Measurements from ENCODE around the gene NAT16.
A peak's percentile ranks its signal among the peaks of the same experiment; 100 is the strongest.

Gene NAT16

DNA sequence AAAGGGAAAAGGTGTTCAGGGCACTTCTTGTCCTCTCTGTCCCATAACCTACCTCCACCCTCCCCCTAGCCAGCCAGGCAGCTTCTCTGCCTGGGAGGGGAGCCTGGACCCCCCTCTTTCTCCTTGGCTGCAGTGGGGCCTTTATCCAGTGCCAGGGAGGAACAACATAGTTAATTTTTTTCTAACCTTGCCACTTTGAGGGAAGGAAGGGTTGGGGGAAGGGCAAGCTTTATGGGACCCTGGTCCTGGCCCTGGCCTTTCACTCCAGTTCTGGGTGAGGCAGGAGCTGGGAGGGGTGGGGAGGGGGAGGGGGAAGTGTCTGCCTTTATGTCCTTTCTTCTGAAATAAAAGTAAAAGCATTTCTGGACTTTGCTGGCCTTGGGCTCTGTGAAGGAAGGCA lies 19.2 kb downstream of the NAT16 start:
- no peaks in the 10 kb centered on the region for H3K9me3 ChIP-seq (ENCODE audit: control insufficient read depth, insufficient read depth, low read length)
- peaks cover 6% of the 10 kb centered on the region for H3K36me3 ChIP-seq (ENCODE audit: control insufficient read depth, insufficient read depth, low read length)
- H3K4me1 ChIP-seq (ENCODE audit: control insufficient read depth, insufficient read depth, low read length): peaks cover 26% of the 10 kb centered on the region
- no peak overlapping the region for H3K4me3 ChIP-seq (ENCODE audit: low read depth, low read length)
- no peak overlapping the region for H3K9ac ChIP-seq (ENCODE audit: low read depth, low read length)
- peaks cover 13% of the 10 kb centered on the region for H3K27me3 ChIP-seq (ENCODE audit: control insufficient read depth, insufficient read depth, low read length)

DNA sequence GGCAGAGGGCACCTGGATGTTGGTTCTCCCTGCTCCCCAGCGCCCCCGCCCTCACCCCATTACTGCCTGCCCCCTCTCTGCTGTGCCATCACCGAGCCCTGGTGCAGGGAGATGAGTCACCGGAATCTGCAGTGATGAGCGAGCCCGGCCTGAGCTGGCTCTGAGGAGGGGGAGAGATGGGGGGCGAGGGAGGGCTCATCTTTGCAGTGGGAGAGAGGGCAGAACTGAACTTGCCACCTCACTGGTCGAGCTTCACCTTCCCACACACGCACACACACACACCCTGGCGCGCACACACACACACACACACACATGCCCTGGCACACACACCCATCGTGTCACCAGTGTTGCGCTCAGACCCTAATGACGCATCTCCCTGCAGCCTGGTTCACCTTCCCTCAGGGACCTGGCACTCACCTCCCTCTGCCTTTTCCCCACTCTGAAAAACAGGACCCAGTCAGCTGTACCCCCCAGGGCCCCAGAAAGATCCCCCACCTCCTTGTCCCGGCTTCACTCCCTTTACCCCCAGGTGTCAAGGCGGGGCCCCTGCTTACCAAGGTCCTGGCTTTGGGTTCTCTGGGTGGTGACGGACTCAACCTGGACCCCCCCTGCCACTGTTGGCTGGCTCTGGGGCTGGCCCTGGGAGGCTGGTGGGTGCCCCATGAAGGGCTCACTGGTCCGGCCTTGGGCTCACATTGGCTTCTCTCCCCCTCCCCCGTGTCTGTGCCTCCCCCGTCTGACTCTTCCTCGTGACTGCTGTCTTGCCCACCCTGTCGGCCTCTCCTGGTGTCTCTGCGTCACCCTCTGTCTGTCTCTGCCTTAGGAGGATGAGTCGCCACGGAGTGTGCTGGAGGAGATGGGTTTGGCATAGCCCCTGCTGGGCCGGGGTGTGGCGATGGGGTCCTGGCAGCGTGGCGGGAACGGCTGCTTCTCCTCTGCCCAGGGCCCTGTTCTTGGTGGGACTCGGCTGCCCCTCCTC lies 20.1 kb downstream of the NAT16 start:
- H3K9me3 ChIP-seq (ENCODE audit: control insufficient read depth, insufficient read depth, low read length): no peaks in the 10 kb centered on the region
- H3K4me3 ChIP-seq (ENCODE audit: low read depth, low read length): no peak overlapping the region
- H3K36me3 ChIP-seq (ENCODE audit: control insufficient read depth, insufficient read depth, low read length): peaks cover 6% of the 10 kb centered on the region
- H3K27me3 ChIP-seq (ENCODE audit: control insufficient read depth, insufficient read depth, low read length): peaks cover 10% of the 10 kb centered on the region
- no peak overlapping the region for H3K9ac ChIP-seq (ENCODE audit: low read depth, low read length)
- peaks cover 33% of the 10 kb centered on the region for H3K4me1 ChIP-seq (ENCODE audit: control insufficient read depth, insufficient read depth, low read length)

DNA sequence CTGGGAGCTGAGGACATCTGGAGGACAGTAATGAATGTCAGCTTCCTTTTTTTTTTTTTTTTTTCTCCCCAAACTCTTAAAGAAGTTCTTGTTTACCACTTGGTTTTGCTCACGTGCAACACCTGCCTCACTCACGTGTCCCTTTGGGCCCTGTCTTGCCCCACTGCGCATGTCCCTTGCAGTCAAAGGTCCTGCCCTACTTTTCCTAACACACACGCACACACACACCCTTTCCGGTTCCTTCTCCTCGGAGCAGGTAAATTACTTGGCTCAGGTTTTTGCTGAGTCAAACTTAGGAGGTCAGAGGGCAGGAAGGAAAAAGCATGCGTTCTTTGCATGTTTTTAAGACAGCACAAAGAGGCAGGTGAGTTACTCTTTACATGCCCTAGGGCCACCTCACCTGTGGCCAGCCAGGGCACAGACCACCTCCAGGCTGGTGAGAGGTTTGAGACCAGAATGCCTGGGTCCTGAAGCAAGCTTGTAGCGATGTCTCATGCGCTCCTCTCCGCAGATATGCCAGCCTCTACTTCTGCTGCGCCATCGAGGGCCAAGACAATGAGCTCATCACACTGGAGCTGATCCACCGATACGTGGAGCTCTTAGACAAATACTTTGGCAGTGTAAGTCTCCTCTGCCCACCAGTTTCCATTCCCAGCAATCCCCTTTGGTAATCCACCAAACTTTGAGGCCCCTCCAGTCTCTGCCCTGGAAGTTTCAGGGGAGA lies 23.1 kb downstream of the NAT16 start:
- no peaks in the 10 kb centered on the region for H3K27me3 ChIP-seq (ENCODE audit: control insufficient read depth, insufficient read depth, low read length)
- H3K9ac ChIP-seq (ENCODE audit: low read depth, low read length): no peak overlapping the region
- no peak overlapping the region for H3K4me3 ChIP-seq (ENCODE audit: low read depth, low read length)
- H3K9me3 ChIP-seq (ENCODE audit: control insufficient read depth, insufficient read depth, low read length): no peaks in the 10 kb centered on the region
- peaks cover 31% of the 10 kb centered on the region for H3K4me1 ChIP-seq (ENCODE audit: control insufficient read depth, insufficient read depth, low read length)
- peaks cover 6% of the 10 kb centered on the region for H3K36me3 ChIP-seq (ENCODE audit: control insufficient read depth, insufficient read depth, low read length)

DNA sequence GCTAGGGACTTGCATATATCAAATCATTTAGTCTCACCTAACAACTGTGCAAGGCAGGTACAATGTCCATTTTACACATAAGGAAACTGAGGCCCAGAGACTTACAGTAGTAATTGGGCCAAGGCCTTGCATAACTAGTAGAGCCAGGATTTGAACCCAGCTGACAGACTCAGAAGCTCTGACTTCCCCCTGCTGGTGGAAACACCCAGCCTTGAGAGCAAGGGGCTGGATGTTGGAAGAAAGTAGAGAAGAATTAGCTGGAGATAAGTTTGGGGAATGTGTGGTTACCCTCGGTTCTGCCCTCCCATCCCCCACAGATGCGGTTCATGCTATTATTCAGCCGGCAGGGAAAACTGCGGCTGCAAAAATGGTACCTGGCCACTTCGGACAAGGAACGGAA lies 23.8 kb downstream of the NAT16 start:
- peaks cover 28% of the 10 kb centered on the region for H3K4me1 ChIP-seq (ENCODE audit: control insufficient read depth, insufficient read depth, low read length)
- H3K27me3 ChIP-seq (ENCODE audit: control insufficient read depth, insufficient read depth, low read length): no peaks in the 10 kb centered on the region
- no peaks in the 10 kb centered on the region for H3K9me3 ChIP-seq (ENCODE audit: control insufficient read depth, insufficient read depth, low read length)
- H3K4me3 ChIP-seq (ENCODE audit: low read depth, low read length): no peak overlapping the region
- H3K36me3 ChIP-seq (ENCODE audit: control insufficient read depth, insufficient read depth, low read length): peaks cover 6% of the 10 kb centered on the region
- no peak overlapping the region for H3K9ac ChIP-seq (ENCODE audit: low read depth, low read length)

DNA sequence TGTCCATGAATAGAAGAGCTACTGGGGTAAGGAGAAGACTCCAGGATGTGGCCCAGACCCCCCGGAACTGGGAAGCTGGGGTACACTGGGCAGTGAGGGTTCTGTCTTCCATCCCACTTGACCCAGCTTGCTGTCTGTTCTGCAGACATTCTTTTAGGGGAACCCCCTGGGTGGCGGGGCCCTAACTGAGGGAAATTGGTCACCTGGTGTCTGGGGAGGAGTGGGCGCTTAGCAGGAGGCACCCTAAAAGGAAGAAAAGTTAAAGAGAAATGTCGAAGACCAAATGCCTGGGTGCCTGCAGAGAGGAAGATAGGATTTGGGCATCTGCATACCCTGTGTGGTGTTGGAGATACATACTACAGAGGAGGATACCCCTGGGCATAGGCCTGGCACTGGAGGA lies 24.8 kb downstream of the NAT16 start:
- H3K9ac ChIP-seq (ENCODE audit: low read depth, low read length): peak overlapping the region; percentile 65
- H3K4me1 ChIP-seq (ENCODE audit: control insufficient read depth, insufficient read depth, low read length): peaks cover 24% of the 10 kb centered on the region
- H3K27me3 ChIP-seq (ENCODE audit: control insufficient read depth, insufficient read depth, low read length): no peaks in the 10 kb centered on the region
- no peaks in the 10 kb centered on the region for H3K9me3 ChIP-seq (ENCODE audit: control insufficient read depth, insufficient read depth, low read length)
- peaks cover 6% of the 10 kb centered on the region for H3K36me3 ChIP-seq (ENCODE audit: control insufficient read depth, insufficient read depth, low read length)
- H3K4me3 ChIP-seq (ENCODE audit: low read depth, low read length): peak overlapping the region; percentile 71

DNA sequence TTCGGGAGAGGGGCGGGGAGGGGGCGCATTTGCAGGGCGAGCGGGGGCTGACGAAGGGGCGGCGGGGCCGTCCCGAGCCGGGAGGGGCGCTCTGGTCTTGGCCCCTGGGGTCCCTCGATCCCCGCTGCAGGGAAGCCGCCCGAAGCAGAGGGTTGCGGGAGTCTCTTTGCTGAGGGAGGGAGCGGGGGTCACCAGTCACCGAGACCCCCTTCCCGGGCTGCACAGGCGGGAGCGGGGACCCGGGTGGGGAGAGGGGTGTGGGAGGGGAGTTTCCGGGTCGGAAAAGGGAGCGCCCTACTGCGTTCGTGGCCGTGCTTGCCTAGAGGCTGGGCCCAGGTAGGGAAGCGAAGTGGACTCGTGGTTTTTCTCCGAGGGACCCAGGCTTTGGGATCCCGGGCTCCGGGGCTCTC lies 25.4 kb downstream of the NAT16 start:
- Histone ChIP-seq H3K27me3 (ENCODE audit: control insufficient read depth, insufficient read depth, low read length) (no peaks in the 10 kb centered on the region), H3K4me1 (ENCODE audit: control insufficient read depth, insufficient read depth, low read length) (peaks cover 22% of the 10 kb centered on the region), H3K9me3 (ENCODE audit: control insufficient read depth, insufficient read depth, low read length) (no peaks in the 10 kb centered on the region), H3K4me3 (ENCODE audit: low read depth, low read length) (peak overlapping the region; percentile 71), H3K36me3 (ENCODE audit: control insufficient read depth, insufficient read depth, low read length) (peaks cover 6% of the 10 kb centered on the region), H3K9ac (ENCODE audit: low read depth, low read length) (peak overlapping the region; percentile 65)

DNA sequence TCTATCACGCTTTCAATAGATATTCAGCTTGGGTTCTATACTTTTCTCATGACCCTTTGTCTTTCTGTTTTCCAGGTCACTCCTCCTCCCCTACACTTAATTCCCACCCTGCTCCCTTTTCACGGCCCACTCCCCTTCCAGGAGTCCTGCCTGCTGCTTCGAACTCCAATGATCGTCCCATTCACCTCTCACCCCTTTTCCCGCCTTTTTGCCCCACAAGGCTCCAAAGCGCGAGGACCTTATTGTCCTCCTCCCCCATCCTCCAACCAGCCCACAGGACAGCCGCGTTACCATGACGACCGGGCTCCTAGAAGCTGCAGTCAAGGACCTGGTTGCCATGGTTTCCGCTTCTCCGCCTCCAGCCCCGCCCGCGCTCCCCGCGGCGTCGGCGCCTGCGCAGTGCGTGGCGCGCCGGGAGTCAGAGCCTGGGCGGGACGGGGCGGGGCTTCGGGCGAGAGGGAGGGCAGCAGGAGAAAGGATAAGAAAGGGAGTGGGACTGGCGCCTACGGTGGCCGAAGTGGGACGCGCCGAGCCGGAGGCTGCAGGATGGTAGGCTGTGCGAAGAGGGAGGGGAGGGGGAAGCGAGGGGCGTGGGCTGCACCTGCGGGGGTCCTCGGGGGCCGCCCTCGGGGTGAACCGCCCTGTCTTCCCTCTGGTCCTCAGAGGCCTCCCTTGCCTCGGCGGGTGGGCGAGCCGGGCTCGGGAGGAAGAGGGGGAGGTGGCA lies 26.0 kb downstream of the NAT16 start, which contains the start of gene AP1S1:
Gene AP1S1 (plus strand): TSS at position 508 of the 724 bp plus-strand sequence. CDS start 39 bp downstream, at position 547.
- H3K36me3 ChIP-seq (ENCODE audit: control insufficient read depth, insufficient read depth, low read length): peaks cover 6% of the 10 kb centered on the region
- H3K9me3 ChIP-seq (ENCODE audit: control insufficient read depth, insufficient read depth, low read length): no peaks in the 10 kb centered on the region
- no peaks in the 10 kb centered on the region for H3K27me3 ChIP-seq (ENCODE audit: control insufficient read depth, insufficient read depth, low read length)
- peak within 1 kb of the TSS; percentile 71 for H3K4me3 ChIP-seq (ENCODE audit: low read depth, low read length)
- H3K9ac ChIP-seq (ENCODE audit: low read depth, low read length): peak within 1 kb of the TSS; percentile 65
- peaks cover 22% of the 10 kb centered on the region for H3K4me1 ChIP-seq (ENCODE audit: control insufficient read depth, insufficient read depth, low read length)

DNA sequence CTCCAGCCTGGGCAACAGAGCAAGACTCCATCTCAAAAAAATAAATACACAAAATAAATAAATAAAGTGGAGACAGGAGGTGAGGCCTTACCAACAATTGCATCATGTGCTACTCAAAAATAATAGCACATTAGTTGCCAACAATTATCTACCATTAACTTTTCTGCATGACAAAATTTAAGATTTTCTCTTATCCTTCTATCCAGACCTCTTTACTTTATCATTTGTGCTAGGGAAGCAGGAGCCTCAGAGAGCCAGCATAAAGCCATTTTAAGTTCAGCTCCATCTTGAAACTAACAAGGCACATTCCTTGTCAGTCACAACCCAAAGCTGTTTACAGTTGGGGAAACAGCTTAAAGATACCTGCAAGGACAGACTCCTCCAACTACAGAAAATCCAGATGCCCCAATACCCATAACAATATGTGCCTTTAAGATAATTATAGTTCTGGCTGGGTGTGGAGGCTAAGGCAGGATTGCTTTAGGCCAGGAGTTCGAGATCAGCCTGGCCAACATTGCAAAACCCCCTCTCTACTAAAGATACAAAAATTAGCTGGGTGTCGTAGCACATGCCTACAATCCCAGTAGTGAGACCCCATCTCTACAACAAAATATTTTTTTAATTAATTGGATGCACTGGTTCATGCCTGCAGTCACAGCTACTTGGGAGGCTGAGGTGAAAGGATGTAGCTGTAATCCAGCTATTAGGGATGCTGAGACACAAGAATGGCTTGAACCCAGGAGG lies 28.0 kb downstream of the NAT16 start:
- no peaks in the 10 kb centered on the region for H3K27me3 ChIP-seq (ENCODE audit: control insufficient read depth, insufficient read depth, low read length)
- peaks cover 18% of the 10 kb centered on the region for H3K4me1 ChIP-seq (ENCODE audit: control insufficient read depth, insufficient read depth, low read length)
- no peaks in the 10 kb centered on the region for H3K36me3 ChIP-seq (ENCODE audit: control insufficient read depth, insufficient read depth, low read length)
- no peak overlapping the region for H3K4me3 ChIP-seq (ENCODE audit: low read depth, low read length)
- no peaks in the 10 kb centered on the region for H3K9me3 ChIP-seq (ENCODE audit: control insufficient read depth, insufficient read depth, low read length)
- no peak overlapping the region for H3K9ac ChIP-seq (ENCODE audit: low read depth, low read length)

DNA sequence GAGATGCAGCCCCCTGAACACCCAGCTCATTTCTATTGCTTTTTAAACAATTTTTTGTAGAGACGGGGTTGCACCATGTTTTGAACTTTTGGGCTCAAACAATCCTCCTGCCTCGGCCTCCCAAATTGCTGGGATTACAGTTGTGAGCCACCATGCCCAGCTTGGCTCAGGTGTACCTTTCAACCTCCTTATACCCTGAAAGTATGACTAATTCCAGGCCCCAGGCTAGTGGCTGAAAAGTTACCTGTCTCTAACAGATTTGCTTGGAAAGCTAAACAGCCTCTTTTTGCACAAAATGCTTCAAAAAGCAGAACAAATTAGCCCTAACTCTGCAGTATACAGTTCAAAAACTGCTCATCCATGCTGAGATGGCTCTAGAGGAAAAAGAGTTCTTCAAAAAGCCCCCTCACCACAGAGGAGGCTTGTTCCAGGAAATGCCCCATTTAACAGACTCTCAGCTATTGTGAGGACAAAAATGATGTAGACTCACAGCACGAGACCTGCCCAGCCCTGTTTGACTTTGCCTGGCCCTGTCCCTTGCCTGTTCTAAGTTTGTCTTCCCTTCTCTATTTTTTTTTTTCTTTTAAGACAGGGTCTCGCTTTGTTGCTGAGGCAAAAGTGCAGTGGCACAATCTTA lies 39.2 kb downstream of the NAT16 start:
- H3K4me1 ChIP-seq (ENCODE audit: control insufficient read depth, insufficient read depth, low read length): peaks cover 3% of the 10 kb centered on the region
- H3K4me3 ChIP-seq (ENCODE audit: low read depth, low read length): no peak overlapping the region
- no peak overlapping the region for H3K9ac ChIP-seq (ENCODE audit: low read depth, low read length)
- peaks cover 4% of the 10 kb centered on the region for H3K36me3 ChIP-seq (ENCODE audit: control insufficient read depth, insufficient read depth, low read length)
- H3K27me3 ChIP-seq (ENCODE audit: control insufficient read depth, insufficient read depth, low read length): no peaks in the 10 kb centered on the region
- no peaks in the 10 kb centered on the region for H3K9me3 ChIP-seq (ENCODE audit: control insufficient read depth, insufficient read depth, low read length)

DNA sequence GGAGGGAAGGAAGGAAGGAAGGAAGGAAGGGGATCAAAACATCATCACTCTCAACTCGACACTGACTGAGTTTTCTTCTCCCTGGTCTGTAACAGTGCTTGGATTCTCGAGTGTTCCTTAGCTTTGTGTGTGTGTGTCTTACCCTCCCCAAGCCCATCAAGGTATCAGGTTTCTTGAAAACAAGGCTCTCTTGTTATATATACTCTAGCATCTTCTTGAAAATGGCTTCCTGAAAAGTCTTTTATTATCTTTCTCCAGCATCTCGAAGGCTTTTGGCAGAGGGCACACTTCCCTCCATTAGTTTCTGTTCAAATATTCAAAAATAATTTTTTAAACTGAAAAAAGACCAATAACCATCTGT lies 39.8 kb downstream of the NAT16 start:
- Histone ChIP-seq H3K4me1 (ENCODE audit: control insufficient read depth, insufficient read depth, low read length) (peaks cover 3% of the 10 kb centered on the region), H3K27me3 (ENCODE audit: control insufficient read depth, insufficient read depth, low read length) (no peaks in the 10 kb centered on the region), H3K4me3 (ENCODE audit: low read depth, low read length) (no peak overlapping the region), H3K36me3 (ENCODE audit: control insufficient read depth, insufficient read depth, low read length) (peaks cover 4% of the 10 kb centered on the region), H3K9ac (ENCODE audit: low read depth, low read length) (no peak overlapping the region), H3K9me3 (ENCODE audit: control insufficient read depth, insufficient read depth, low read length) (no peaks in the 10 kb centered on the region)

Measured in iPS-15b (cell line).